HG02870 (cell line): Measurements from ENCODE around the gene ASB16.

ENCODE experiments used
- ATAC-seq: cut with Tn5 transposase; IDR thresholded peaks from one replicate; pipeline ENCODE4 v1.9.1; 2021; ENCODE audit warnings: mild to moderate bottlenecking, moderate library complexity; ENCODE audit not compliant: unreplicated experiment

The ASB16 gene

DNA sequence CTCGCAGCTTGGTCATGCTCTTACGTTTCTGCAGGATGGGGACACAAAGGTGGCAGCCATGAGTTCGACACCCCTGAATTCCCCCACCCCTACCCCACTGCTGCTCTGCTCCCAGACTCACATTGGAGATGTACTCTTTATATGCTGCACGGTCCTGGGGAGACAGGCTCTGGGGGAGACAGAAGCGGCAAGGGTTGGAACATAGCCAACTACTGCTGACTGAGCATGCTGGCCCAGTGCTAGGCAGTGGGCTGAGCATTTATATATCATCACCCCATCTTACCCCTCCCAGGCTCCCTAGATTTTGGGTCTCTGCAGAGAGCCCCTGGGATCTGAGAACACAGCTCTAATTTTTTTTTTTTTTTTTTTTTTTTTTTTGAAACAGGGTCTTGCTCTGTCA lies 37.2 kb downstream of the ASB16 start:
- ATAC-seq, result no peak

DNA sequence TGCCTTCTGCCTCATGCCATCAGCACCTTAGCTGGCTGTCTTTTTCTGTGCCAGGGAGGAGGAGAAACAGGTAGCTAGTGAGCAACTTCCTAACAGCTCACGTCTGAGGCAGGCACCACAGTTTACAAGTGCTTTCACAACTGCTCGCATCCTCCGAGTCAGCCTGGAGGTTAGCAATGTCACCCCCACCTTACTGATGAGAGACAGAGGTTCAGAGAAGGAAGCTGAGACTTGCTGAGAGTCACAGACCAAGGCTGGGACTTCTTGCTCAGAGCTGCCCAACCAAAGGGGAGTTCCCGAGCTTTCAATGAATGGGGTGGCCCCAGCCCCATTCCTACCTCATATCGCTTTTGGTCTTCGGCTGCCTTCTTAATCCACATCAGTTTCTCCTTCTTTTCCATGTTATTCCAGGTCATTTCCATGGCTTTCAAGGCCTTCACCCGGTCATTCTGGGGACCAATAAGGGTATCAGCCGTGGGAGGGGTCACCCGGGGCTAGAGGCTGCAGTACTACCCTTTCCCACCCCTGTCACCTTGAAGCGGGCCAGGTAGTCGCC lies 39.4 kb downstream of the ASB16 start:
- ATAC-seq, result no peak

DNA sequence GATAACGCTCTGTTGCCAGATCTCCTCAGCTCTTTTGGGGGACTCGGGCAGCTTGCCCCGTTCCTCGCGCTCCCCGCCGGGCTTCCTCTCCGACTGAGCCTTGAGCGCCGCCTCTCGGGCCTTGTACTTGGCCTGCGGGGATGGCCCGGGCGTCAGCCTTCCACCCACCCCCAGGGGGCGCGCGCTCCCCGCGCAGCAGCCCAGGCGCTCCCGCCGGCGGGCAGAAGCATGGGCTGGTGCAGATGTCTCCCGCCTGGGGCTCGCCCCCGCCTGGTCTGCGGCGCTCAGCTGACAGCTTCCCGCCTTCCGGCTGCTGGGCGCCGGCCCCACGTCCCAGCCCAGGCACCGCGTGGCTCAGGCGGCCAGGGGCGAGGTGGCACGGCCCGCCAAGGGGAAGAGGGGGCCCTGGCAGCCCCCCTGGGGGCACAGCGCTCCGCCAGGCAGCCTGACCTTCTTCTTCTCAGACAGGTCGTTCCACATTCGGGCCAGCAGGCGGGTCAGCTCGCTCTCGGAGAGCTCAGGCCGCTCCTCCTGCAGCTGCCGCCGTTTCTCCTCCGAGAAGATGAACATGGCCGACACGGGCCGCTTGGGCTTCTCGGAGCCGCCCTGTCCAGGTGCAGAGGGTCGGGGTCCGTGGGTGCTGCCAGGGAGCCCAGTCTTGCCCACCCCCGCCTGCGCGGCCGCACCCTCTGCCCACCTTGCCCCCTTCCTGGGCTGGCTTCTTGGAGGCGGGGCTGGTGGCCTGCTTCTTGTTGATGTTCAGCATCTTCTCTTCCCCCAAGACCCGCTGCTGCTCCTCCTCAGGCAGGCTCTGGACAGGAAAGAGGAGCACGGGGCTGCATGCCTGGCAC lies 40.1 kb downstream of the ASB16 start:
- no peak for ATAC-seq

DNA sequence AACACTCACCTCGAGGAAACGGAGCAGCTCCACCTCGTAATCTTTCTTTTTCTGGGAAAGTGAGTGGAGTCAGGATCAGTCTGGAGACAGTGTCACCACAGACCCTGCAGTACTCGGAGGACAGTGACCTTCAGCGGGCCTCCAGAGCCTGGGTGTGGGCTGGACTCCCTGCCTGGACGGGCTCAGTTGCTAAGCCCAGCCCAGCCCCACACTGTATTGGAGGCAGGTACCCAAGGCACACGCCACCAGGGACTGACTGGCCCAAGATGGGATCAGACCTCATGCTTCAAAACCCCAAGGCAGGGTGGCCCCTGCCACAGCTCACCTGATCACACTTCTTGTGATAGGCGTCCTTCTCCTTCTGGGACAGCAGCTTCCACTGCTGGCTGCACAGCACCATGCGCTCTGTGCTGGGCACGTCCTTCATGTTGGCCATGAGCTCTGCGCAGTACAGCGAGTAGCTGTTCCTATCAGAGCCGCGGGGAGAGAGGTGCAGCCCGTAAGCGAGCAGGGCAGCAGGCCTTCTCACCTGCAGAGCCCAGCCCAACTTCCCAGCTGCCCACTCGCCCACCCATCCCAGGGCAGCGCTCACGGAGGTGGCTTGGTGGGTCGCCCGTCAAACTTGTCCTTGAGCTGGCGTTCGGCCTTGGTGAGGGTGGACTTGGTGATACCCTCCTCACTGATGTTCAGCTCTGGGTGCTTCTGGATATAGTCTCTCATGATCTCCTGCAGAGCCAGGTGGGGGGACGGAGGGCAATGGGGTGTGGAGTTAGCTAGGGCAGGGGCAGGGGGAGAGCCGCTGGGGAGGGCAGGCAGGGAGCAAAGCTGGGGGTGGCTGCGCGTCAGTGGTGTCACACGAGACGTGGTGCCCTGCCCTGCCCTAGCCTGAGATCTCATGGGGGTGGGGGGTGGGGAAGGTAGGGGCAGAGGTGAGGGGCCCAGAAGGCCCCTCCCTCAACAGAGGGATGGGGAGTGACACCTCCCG lies 41.1 kb downstream of the ASB16 start:
- no peak for ATAC-seq

DNA sequence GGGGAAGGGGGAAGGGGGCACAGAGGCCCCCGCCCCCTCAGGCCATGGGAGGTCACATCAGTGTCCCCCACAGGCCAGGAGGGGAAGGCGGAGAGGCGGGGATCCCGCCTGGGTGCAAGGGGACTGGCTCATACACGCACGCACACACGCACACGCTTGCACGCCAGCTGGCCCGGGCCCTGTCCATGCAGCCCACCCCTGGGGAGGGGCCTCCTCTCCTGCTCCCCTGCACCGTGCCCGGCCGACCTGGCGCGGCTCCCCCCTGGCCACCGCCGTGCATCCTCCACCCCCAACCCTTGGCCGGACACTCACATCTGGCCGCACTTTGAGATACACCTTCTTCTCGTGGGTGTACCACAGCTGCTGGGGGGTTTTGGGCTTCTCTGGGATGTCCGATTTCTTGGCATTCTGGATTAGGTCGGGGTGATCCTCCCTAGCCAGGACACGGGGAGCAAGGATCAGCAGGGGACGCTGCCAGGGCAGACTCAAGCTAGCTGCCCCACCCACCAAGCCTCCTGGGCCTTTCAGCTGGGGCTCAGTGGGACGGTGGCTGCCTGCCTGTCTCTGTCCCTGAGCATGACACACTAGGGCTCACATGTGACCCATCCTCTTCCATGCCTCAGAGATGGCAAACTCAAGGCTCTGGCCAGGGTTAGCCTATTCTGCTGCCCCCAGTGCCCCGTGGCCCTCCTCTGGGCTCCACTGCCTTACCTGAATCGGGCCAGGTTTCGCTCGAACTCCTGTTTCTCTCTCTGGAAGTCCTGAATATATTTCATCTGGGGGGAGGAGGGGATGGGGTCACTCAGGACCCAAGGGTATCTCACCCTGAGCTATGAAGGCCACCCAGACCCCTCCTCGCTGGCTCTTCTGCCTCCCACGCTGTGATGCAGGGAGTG lies 42.3 kb downstream of the ASB16 start:
- ATAC-seq, result no peak

DNA sequence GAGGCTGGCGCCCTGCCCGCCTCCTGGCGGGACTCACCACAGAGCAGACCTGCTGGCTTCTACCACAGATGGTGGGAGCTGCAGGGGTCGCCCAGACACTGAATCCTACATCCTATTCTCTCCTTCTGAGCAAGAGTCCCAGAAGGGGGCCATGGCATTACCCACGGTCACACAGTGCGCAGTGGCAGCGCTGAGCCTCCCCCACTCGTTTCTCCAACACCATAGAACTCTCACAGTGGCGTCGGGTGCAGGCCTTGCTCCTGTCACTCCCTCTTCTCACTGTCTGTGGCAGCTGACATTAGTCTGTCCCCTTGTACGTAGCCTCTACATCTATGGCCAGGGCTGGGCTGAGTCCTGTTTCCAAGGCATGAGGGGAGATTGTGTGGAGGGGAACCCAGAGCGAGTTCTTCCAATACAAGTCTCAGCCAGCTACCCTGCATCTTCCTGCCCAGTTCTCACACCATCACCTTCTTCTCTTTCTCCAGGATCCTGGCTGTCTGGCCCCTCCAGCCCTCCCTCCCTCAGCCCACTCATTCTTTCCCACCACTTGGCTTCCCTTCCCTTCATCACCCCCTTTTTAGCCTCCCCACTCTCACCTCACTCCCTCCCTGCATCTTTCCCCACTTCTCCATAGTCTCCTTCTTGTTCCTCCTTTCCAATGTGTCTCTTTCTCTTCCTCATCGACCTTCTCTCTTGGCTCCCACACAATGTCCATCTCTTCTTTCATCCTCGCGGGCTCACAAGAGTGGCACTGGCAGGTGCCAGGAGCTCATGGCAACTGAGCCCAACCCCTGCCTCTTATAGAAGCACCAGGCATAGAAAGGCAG lies 43.1 kb downstream of the ASB16 start:
- ATAC-seq, result no peak

DNA sequence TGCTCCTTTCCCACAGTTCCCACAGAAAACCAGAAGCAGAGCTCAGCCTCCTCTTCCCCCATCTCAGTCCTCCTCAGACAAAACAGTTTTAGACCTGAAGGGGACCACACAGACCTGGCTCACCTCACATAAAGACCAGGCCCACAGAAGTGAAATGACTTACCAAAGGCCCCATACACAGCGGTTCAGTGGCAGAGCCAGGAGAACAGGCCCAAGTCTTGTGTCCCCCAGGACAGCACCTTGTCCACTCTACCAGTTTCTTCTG lies 43.7 kb downstream of the ASB16 start:
- ATAC-seq, result no peak

DNA sequence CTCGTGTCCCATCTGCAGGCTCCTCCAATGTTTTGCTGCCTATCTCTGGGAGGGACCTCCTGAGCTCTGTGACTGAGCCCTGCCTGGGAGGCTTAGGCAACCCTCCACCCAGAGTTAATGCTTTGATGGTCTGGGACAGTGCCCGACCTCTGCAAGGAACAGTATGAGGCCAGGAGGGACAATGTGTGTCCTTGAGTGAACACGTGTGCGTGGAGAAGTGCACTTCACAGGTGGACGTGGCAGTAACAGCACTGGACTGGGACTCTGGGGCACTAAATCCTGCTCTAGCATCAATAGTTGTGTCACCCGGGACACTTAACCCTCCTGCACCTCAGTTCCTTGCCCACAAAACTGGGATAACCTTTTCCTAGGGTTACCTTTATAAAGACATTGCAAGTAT lies 44.4 kb downstream of the ASB16 start:
- no peak for ATAC-seq

DNA sequence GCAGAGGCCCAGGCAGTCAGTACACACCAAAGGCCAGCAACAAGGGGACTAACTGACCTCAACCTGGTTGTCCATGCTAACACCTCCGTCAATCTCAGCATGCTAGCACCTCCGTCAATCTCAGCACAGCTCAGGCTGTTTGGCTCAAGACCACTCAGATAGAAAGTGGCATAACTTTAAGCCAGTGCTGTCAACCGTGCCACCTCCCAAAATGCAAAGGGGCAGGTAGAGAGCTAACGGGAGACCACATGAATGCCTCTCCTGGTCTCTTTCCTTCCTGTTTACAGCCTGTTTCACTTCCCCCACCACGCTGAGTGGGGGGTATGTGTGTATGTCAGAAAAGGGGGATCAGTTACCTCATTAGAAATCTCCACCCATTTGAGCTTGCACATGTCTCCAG lies 45.7 kb downstream of the ASB16 start:
- ATAC-seq, result no peak

DNA sequence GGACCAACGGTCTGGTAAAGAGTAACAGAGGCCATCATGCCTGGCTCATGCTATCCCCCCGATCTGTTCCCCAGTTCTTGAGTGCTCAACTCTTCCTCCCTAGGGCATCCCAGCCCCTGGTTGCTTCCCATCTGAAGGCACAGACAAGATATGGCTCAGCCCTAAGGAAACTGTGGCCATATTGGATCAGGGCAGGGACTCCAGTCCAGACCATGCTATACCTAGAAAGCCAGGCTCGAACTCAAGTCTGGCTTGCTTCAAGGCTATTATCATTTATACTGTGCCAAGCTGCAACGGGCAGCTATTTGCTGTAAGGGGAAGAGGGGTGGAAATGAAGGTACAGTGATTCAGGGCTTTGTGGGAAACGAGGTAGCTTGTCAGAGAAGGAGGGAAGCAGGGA lies 46.2 kb downstream of the ASB16 start:
- ATAC-seq, result no peak

DNA sequence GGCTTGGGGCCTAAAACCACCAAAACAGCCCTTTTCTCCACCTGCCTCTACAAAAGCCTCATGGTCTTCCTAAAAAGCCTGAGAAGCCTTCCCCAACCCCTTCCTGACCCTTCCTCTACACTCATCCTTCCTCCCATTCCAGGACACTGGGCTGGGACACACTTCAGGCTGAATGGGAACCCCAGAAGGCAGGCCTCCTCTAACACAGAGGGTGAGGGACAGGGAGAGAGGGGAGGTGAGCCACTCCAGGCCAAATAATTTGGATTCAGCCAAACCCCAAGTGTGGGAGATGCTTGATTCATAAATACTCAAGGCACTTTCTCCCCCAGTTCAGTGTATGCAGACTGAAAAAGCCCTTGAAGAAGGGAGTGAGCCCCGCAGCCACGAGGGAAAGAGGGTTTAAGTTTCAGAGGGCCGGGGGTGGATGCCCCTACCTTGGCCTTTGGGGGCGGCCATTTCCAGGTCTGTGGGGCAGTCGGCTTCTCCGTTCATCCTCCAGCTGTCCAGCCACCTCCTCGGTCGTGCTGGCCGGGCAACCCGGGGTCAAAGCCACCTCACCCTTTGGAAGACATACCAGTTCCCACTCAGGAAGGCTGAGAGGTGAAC lies 47.3 kb downstream of the ASB16 start:
- ATAC-seq, result peak; percentile 1

DNA sequence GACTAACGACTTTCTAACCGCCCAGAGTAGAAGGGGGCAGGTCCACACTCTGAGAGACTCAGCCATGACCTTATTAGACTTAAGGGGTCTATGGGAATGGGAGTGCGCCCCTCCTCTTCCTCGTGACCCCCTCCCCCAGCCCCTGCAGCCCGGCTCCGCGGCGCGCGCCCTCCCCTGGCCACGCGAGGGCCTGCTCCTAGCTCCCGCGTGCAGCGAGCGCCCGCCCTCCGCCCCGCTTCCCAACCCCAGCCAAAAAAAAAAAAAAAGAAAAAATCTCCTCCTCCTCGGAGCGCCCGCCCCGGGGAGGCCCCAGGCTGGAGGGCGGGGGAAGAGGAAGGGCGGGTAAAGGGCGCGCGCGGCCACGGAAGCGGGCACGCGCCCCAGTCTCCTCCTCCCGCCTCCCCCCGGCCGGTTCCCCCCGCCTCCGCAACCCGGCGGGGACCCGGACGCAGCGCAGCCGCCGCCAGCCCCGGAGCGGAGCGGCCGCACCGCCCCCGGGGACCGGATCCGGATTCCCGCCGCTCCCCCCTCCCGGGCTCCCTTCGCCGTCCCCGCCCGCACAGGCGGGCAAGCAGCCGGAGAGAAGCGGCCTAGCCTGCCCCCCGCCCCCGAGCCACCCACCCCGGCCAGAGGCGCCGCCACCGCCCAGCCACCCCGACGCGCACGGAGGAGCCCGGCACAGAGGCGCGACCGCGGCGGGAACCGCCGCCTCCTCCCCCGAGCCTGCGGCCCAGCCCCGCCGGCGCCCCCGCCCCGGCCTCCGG lies 48.0 kb downstream of the ASB16 start:
- peak; percentile 29 for ATAC-seq

DNA sequence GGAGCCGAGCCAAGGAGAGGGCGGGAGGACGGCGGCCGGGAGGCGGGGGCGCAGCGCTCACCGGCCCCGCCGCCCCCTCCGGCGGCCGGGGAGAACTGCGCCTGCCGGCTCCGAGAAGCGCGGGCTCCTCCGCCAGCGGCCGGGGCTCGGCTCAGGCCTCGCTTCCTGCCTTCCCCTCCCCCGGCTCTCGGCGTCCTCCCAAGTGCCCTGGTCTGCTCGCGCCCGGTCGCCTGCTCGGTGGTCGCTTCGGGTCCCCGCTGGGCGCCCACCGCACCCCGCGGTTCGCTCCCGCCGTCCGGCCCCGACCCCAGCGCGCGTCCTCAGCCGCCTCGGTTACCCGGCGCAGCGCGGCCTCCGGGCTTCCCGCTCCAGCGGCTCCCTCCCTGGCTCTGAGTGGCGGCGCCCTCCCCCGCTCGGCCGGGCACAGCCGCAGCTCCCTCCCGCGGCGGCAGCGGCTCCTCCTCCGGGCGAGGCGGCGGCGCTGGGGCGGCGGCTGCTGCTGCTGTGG lies 48.7 kb downstream of the ASB16 start:
- peak; percentile 17 for ATAC-seq

DNA sequence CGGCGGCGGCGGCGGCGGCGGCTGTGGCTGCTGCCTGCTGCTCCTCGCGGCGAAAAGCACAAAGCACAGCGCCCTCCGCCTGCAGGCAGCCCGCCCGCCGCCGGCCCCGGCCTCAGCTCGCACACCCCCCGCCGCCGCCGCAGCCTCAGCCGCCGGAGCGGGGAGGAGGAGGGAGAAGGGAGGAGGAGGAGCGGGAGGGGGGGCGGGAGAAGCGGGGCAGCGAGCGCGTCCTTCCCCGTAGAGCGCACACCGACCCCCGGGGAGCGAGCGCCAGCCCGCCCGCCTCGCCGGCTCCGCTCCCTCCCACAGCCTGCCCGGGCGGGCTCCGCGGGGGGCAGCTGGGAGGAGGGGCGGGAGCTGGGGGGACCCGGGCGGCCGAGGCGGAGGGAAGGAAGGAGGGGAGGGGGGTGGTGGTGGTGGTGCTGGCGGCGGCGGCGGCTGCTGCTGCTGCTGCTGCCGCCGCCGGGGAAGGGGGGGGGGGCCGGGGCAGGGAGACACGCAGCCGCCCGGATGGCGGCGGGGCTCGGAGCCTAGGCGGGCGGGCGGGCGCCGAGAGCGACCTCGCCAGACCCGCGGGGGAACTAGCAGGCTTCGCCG lies 49.2 kb downstream of the ASB16 start, which contains the start of gene UBTF:
TSS of gene UBTF (minus strand) at position 60 of the 597 bp plus-strand sequence. CDS start 1,446 bp downstream, outside the sequence.
- peak; percentile 6 for ATAC-seq

DNA sequence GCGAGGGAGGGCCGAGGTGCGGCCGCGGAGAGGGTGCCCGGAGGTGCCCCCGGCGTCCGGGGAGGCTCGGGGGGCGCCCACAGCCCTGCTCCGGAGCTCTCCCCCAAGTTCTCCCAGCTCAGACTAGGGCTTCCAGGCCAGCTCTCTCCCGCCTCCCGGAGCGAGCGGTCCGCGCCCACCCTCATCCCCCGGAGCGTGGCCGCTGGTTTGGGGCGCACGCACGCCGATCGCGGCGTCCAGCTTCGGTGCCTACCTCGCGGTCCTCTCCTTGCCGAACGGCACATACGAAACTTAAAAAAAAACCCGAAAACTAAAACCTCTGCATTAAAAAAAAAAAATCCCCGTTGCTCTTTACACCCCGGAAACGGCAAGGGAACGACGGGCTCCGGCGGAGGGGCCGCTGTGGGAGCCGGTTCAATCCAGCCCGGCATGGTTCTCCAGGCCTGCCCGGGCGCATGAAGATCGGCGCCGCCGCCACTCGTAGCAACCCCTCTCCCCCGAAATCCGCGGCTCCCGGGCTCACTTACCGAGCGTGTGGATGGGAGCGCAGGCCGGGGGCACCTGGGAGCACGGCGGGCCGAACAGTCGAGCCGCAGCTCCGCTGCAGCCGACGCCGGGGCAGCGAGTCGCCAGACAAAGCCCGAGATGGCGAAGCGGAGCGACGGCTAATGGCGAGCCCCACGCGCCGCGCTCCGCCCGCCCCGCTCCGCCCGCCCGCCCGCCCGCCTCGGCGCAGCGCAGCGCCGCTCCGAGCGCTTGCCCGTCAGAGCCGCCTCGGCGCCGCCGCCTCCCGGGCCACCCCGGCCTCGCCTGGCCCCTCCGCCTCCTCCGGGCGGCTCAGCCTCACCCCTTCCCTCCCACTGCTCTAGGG lies 49.9 kb downstream of the ASB16 start:
- no peak for ATAC-seq

DNA sequence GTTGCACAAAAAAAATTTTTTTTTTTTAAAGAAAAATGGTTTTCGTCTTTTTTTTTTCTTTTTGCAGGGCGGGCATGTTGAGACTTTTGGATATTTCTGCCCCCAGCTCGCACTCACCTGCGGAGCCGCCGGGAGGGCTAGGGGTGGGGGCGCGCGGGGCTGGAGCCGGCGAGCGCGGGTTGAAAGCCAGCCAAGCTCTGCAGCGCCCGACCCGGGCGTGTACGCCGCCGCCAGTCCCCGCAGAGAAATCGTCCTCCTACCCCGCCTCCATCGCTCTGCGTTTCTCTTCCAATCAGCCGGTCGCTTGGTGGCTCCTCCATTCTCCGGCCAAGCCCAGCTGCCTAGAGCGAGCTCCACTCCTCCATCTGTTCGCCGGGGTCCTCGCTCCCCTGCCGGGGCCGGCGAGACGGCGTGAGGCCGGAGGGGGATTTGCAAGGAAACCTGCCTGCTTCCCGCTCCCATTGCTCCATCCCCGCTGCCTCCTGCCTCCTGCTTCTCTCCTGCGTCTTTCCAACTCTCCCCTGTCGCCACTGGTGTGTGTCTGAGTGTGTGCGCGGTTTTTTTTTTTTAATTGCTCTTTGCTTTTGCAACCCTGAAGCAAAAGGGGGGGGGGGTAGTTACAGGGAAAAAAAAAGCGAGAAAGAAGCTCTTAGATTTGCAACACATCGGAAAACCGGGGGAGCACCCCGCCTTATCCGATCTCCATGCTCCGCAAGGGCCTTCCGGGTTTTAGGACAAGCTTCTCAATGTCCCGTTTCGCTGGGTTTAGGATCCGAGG lies 50.8 kb downstream of the ASB16 start:
- no peak for ATAC-seq

DNA sequence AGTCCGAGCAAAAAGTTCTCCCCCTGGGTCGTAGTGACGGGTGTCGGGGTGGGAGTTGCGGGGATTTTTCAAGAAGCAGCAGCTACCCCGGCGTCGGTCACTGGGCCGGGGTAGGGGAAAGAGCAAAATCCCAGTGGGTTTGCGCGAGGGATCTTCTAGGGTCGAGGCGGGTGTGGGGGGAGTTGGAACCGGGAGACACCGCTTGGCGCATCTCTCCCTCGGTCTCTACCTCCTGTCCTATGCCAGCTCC lies 51.3 kb downstream of the ASB16 start:
- ATAC-seq, result no peak
